Gastrocnemius medialis (tissue), 4 donors: ENCODE data around the gene MTARC1. TPM values are rescaled to one million over a fixed set of nuclear protein-coding genes. Genes with fewer than 3 reads are reported as not detected.

ENCODE experiments used
- ATAC-seq, 2 donors: fragments of 150-250 bp; one replicate each; pipeline ENCODE4 v1.9.1; 2016
- DNase-seq, 2 donors: peaks; one replicate each; pipeline ENCODE4 v3.0.0-alpha.2; 2019
- H3K27ac ChIP-seq, 4 donors: fragments of 200-600 bp; sonication (generic); 1 replicate in 1 of 4; 2 replicates in 3 of 4; pipeline ENCODE4 v1.5.1; 2016 to 2018; ENCODE audit warnings: mild to moderate bottlenecking in 2 of 4, moderate library complexity in 1 of 4
- H3K27me3 ChIP-seq, 3 donors: fragments of 200-600 bp; sonication (generic) in 2 of 3; 1 replicate in 1 of 3; 2 replicates in 2 of 3; pipeline versions ENCODE4 v1.5.1 to v1.6.0; 2016 to 2019; ENCODE audit warnings: mild to moderate bottlenecking in 1 of 3, moderate library complexity in 1 of 3
- H3K36me3 ChIP-seq, 2 donors: fragments of 200-600 bp; sonication (generic) in 1 of 2; one replicate each; pipeline ENCODE4 v1.5.1; 2017 to 2018
- H3K4me1 ChIP-seq, 2 donors: fragments of 200-600 bp; sonication (generic) in 1 of 2; one replicate each; pipeline ENCODE4 v1.5.1; 2016 to 2017; ENCODE audit warnings: mild to moderate bottlenecking in 2 of 2
- H3K4me3 ChIP-seq, 4 donors: fragments of 200-600 bp; sonication (generic) in 3 of 4; 1 replicate in 1 of 4; 2 replicates in 3 of 4; pipeline ENCODE4 v1.5.1; 2016 to 2019; ENCODE audit warnings: mild to moderate bottlenecking in 2 of 4
- H3K9me3 ChIP-seq, 3 donors: fragments of 200-600 bp; sonication (generic) in 2 of 3; 1 replicate in 1 of 3; 2 replicates in 2 of 3; pipeline ENCODE4 v1.5.1; 2016 to 2019
- CTCF ChIP-seq, 5 experiments: fragments of 450-650 bp in 3 of 5; fragments of 200-600 bp in 2 of 5; sonication (generic) in 2 of 5; IDR thresholded peaks in 4 of 5; conservative IDR thresholded peaks in 1 of 5; 1 replicate in 4 of 5; 2 replicates in 1 of 5; pipeline ENCODE4 v1.5.1; 2016 to 2019; ENCODE audit warnings: antibody characterized with exemption in 5 of 5, mild to moderate bottlenecking in 3 of 5, moderate library complexity in 3 of 5
- POLR2A ChIP-seq, 2 donors: fragments of 450-650 bp; IDR thresholded peaks; one replicate each; pipeline ENCODE4 v1.6.1; 2017; ENCODE audit warnings: antibody characterized with exemption in 2 of 2, mild to moderate bottlenecking in 2 of 2, moderate library complexity in 2 of 2
- in situ Hi-C, 4 donors: fragments of 200-750 bp; cut with MboI; loops; one replicate each; pipeline versions ENCODE4 v1.15.0 to v1.8.0; 2017; ENCODE audit warnings: low sequenced_read_pairs in 4 of 4
- intact Hi-C: fragments of 100-400 bp; cut with DNase I; formaldehyde crosslinking; loops from one replicate; pipeline ENCODE4 v1.15.1; 2023; ENCODE audit warnings: low total_unique reads
- total RNA-seq, 4 donors: library from RNA; depleted of rRNA; stranded (reverse); fragments of >200 nt; gene quantifications; one replicate each; pipeline versions ENCODE4 v1.1.0 to v1.2.3, GENCODE V29; 2016

MTARC1 gene
- total RNA-seq, 4 donors from 2014 or later = 1.2 to 2.9 (median 1.3) TPM

- H3K9me3 ChIP-seq = no peaks in the 10 kb centered on the region
- no peaks in the 10 kb centered on the region for H3K4me1 ChIP-seq
- H3K27me3 ChIP-seq = no peaks in the 10 kb centered on the region
- intact Hi-C loops (no loop called here), in situ Hi-C loops (no loop called here)
- DNase-seq (no peak), ATAC-seq (no peak)
- H3K4me3 ChIP-seq = no peak overlapping the region
- no peak overlapping the region for H3K27ac ChIP-seq
- H3K36me3 ChIP-seq = no peaks in the 10 kb centered on the region
- TF ChIP-seq CTCF (IDR thresholded peaks at IDR 0.05 in 4 of 5, conservative IDR thresholded peaks at IDR 0.05 in 1 of 5) (no peak), POLR2A (IDR thresholded peaks at IDR 0.05) (no peak)
Measured at GRCh38 chr1:220826729-220827128, 40.0 kb downstream of the MTARC1 start.

DNA sequence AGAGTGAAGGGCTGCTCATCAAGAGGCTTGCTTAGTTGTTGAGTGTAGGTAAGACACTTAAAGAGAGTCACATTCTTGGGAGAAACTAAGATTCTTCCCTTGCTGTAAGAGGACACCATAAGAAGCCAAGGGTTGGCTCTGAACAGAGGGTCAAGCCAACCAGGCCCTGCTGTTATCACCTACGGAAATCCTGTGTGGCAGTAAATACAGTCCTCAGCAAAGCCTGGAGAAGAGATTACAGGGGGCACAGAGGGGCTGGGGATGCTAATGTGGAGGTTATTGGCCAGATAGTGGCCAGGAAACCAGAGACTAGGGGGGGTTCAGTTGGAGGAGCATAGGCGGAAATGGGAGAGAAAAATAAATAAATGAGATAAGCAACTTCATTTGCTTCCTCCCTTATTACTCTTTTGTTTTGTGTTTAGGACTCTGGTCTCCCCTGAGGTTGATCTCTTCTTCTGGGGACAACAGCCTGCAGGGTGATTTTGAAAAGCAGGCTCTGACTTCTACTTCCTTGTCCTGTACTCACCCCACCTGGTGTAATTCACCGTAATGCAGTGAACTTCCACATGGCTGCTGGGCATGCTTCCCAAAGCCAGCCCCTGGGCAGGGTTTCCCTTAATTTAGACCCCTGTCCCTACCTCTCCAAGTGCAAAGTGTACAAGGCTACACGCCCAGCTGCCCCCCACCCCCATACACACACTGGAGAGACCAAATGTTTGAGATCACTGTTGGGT lies 40.9 kb downstream of the MTARC1 start:
- H3K36me3 ChIP-seq = no peaks in the 10 kb centered on the region
- DNase-seq = no peak
- H3K4me1 ChIP-seq = no peaks in the 10 kb centered on the region
- H3K27me3 ChIP-seq = no peaks in the 10 kb centered on the region
- intact Hi-C loops = no loop called here
- TF ChIP-seq CTCF (IDR thresholded peaks at IDR 0.05 in 4 of 5, conservative IDR thresholded peaks at IDR 0.05 in 1 of 5) (no peak), POLR2A (IDR thresholded peaks at IDR 0.05) (no peak)
- H3K9me3 ChIP-seq = no peaks in the 10 kb centered on the region
- no peak overlapping the region for H3K27ac ChIP-seq
- in situ Hi-C loops = no loop called here
- ATAC-seq = no peak
- H3K4me3 ChIP-seq = no peak overlapping the region

DNA sequence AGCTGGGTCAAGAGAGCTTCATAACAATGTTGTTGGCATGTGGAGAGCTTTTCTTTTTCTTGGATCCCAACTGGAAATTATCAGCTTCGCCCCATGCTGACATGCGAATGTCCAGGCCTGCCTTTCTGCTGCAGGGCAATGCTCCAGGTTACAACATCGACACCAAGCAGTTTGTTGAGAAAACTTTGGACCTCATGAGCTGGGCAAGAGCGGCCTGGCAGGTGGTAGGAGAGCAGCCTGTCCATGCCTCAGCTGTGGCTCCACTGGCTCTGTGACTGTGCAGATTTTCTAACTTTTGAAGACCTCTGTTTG lies 41.4 kb downstream of the MTARC1 start:
- peak in 1 of 2 donors; percentile 33 for ATAC-seq
- no peak overlapping the region for H3K4me3 ChIP-seq
- no peak overlapping the region for H3K27ac ChIP-seq
- in situ Hi-C loops = no loop called here
- H3K27me3 ChIP-seq = no peaks in the 10 kb centered on the region
- no peaks in the 10 kb centered on the region for H3K9me3 ChIP-seq
- no peaks in the 10 kb centered on the region for H3K4me1 ChIP-seq
- TF ChIP-seq POLR2A (IDR thresholded peaks at IDR 0.05) (no peak), CTCF (IDR thresholded peaks at IDR 0.05 in 4 of 5, conservative IDR thresholded peaks at IDR 0.05 in 1 of 5) (no peak)
- peak in 1 of 2 donors; percentile 32 for DNase-seq
- intact Hi-C loops = no loop called here
- H3K36me3 ChIP-seq = no peaks in the 10 kb centered on the region

GRCh38 chr1:220828950-220829586 lies 42.4 kb downstream of the MTARC1 start:
- in situ Hi-C loops (no loop called here), intact Hi-C loops (no loop called here)
- Histone ChIP-seq H3K4me3 (no peak overlapping the region), H3K27me3 (no peaks in the 10 kb centered on the region), H3K9me3 (no peaks in the 10 kb centered on the region), H3K27ac (no peak overlapping the region), H3K4me1 (no peaks in the 10 kb centered on the region), H3K36me3 (no peaks in the 10 kb centered on the region)
- ATAC-seq = no peak
- no peak for DNase-seq
- TF ChIP-seq CTCF (IDR thresholded peaks at IDR 0.05 in 4 of 5, conservative IDR thresholded peaks at IDR 0.05 in 1 of 5) (no peak), POLR2A (IDR thresholded peaks at IDR 0.05) (no peak)
